Ishikawa (cell line): ENCODE data around the gene TNFRSF1B.

Experiments
- EP300 ChIP-seq: IDR thresholded peaks from 2 replicates; pipeline ENCODE4 v1.6.1; 2012; ENCODE audit warnings: borderline replicate concordance
- TCF12 ChIP-seq: IDR thresholded peaks from 2 replicates; pipeline ENCODE4 v1.6.1; 2012; ENCODE audit warnings: low read depth

GRCh38 chr1:12146343-12147112, 20.3 kb upstream of the TNFRSF1B start:
- TF ChIP-seq TCF12 (no peak), EP300 (no peak)
